Measurements from ENCODE around the gene CYP4F22. TPM values are rescaled to one million over a fixed set of nuclear protein-coding genes. Genes with fewer than 3 reads are reported as not detected.
"Not testable (repeated sequence)": the region's sequence is repeated elsewhere in the genome, so short reads cannot be mapped to it uniquely, and the experiment has no call there.

The CYP4F22 gene
- total RNA-seq, 1 donor from 2014 or later: not detected

- ATAC-seq; DNase-seq (ENCODE audit: missing footprints); intact Hi-C loops (cut with DNase I): not testable (repeated sequence)
Observed at GRCh38 chr19:15485768-15486167, 22.6 kb upstream of the CYP4F22 start.

- DNase-seq (ENCODE audit: missing footprints) (no peak), ATAC-seq (no peak)
- intact Hi-C loops (cut with DNase I): no loop called here
Observed at GRCh38 chr19:15487038-15487437, 21.3 kb upstream of the CYP4F22 start.

GRCh38 chr19:15488489-15489226 lies 19.7 kb upstream of the CYP4F22 start:
- DNase-seq (ENCODE audit: missing footprints) (peak; percentile 68), ATAC-seq (peak; percentile 93)
- intact Hi-C loops (cut with DNase I): no loop called here

DNA sequence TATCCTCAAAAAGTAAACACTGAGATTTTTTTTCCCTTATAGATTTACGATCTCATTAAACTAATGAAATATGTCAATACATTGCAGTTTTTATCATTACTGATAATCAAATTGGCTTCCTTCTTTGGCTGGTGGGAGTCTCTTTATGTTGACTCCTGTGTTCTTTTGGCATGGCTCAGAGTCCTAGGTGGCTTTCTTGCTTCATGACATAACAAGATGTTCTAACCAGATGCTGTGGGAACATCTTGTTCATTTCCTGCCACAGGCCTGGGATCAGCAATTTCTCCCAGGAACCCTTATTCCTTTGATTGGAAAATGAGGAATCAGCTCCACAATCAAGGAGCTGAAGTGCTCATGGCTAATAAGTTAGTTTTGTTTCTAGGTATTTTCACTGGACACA lies 13.2 kb upstream of the CYP4F22 start:
- intact Hi-C loops (cut with DNase I): no loop called here
- DNase-seq (ENCODE audit: missing footprints) (no peak), ATAC-seq (no peak)

DNA sequence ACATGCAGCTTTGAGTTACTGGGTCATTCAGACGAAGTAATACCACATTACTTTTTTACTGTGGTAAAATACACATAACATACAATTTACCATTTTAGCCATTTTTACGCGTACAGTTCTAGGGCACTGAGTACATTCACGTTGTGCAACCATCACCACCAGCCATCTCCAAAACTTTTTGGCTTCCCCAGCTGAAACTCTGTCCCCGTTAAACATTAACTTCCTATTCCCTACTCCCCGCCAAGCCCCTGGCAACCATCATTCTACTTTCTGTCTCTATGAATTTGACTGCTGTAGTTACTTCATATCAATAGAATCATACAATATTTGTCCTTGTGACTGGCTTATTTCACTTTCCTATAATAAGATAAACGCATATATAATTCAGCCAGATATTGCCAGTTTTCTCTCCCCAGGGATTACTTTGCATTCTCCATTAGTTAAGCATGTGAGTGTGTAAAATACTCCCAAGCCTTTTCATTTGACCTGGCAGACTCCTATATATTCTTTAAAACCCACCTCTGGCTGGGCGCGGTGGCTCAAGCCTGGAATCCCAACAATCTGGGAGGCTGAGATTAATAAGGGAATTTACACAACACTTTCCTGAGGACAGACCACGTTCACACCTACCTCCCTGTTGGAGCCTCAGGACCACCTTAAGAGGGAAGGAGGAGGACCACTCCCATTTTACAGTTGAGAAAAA lies 10.0 kb upstream of the CYP4F22 start:
- intact Hi-C loops (cut with DNase I): no loop called here
- ATAC-seq (no peak), DNase-seq (ENCODE audit: missing footprints) (no peak)

GRCh38 chr19:15498910-15499309 lies 9.4 kb upstream of the CYP4F22 start:
- intact Hi-C loops (cut with DNase I): no loop called here
- DNase-seq (ENCODE audit: missing footprints): no peak
- no peak for ATAC-seq

- DNase-seq (ENCODE audit: missing footprints) (no peak), ATAC-seq (no peak)
- intact Hi-C loops (cut with DNase I): no loop called here
Observed at GRCh38 chr19:15501596-15501995, 6.7 kb upstream of the CYP4F22 start.

DNA sequence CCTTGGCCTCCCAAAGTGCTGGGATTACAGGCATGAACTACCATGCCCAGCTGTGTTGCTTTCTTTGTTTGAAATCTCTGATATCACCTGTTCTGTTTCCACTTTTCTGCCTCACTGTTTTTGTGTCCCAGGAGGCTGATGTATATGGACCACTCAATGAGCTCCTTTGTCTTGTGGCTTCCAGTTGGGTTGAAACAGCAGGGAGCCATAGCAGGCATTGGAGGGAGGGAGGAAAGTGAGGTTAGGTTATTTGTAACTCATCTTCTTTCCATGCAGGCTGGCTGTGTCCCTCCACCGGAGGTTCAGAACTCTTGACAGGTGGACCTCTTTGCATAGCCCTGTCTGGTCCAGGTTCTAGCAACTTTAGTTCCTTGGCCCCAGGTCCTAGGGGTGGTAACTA lies 6.1 kb upstream of the CYP4F22 start:
- intact Hi-C loops (cut with DNase I): no loop called here
- no peak for ATAC-seq
- no peak for DNase-seq (ENCODE audit: missing footprints)

DNA sequence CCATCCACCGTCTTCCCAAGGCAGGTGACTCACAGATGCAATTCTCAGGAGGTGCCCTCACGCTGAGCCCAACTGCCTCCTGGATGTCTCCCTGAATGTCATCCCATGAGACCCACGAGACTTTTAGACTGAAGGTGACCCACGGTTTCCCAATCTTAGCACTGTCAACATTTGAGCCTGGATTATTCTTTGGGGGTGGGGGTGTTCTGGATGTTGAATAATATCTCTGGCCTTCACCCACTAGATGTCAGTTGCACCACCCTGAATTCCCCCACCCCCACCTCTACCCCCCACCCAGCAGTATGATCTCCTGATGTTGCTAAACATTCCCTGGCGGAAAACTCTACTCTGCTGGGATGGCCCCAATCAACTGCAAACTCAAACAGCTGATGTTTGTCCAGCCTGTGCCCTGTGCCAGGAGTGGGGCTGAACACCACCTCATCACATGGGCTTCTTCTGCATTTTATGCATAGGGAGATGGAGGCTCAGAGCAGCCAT lies 2.2 kb upstream of the CYP4F22 start:
- no peak for ATAC-seq
- intact Hi-C loops (cut with DNase I): no loop called here
- DNase-seq (ENCODE audit: missing footprints): no peak

GRCh38 chr19:15507068-15508034 lies 974 bp upstream of the CYP4F22 start:
- DNase-seq (ENCODE audit: missing footprints) (no peak), ATAC-seq (no peak)
- intact Hi-C loops (cut with DNase I): no loop called here

DNA sequence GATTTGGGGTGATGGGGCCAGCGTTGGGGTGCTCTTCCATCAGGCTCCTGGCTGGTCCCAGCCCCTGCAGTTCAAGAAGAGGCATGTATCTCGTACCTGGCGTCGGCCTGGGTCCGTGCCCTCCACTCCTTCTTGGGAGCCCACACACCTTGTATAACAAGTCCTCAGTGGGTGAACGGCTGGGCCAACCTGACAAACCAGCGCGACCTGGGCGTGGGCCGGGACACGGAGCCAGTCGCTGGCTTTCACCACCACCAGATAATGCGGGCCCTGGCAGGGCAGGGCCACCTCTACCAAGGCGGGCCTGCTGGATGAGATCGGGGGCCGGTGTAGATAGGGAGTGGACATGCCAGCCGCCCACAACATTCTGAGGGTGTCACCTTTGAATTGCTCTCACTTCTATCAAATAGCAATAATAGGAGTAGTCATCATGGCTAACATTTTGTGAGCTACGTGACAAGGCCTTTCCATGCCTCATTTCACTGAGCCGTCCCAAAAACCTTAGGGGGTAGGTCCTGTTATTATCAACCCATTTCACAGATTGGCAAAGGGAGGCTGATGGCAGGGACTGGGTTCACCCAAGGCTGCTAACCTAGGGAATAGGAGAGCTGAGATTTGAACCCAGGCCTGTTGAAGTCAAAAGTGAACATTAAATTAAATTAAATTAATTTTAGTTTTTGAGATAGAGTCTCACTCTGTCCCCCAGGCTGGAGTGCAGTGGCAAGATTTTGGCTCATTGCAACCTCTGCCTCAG lies 3.5 kb downstream of the CYP4F22 start:
- DNase-seq (ENCODE audit: missing footprints) (no peak), ATAC-seq (no peak)
- intact Hi-C loops (cut with DNase I): no loop called here

- ATAC-seq; intact Hi-C loops (cut with DNase I): not testable (repeated sequence)
Observed at GRCh38 chr19:15515227-15515625, 6.9 kb downstream of the CYP4F22 start.

GRCh38 chr19:15516363-15516762 lies 8.0 kb downstream of the CYP4F22 start:
- DNase-seq (ENCODE audit: missing footprints): no peak
- intact Hi-C loops (cut with DNase I): no loop called here

More at GRCh38 chr19:15515227-15515625, 6.9 kb downstream of the CYP4F22 start:
- DNase-seq (ENCODE audit: missing footprints): not testable (repeated sequence)

GRCh38 chr19:15517778-15518177 lies 9.5 kb downstream of the CYP4F22 start:
- DNase-seq (ENCODE audit: missing footprints) (no peak), ATAC-seq (no peak)
- intact Hi-C loops (cut with DNase I): no loop called here

More at GRCh38 chr19:15516363-15516762, 8.0 kb downstream of the CYP4F22 start:
- no peak for ATAC-seq

DNA sequence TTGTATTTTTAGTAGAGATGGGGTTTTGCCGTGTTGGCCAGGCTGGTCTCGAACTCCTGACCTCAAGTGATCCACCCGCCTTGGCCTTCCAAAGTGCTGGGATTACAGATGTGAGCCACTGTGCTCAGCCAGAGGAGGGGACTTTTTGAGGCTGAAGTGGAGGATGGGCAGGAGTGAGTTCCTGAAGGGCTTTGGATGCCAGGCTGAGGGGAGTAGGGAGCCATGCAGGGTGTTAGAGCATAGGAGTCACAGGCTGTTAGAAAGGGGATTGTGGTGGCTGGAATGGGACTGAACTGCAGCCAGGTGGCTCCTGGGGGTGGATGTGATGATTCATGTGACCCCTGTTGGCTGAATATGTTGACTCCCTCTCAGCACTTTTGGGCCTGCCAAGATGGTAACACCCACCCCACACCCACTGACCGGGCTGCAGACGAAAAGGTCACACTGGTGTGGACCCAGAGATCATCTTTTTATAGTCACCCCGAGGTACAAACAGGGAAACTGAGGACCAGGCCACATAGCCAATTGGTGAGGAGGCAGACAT lies 11.2 kb downstream of the CYP4F22 start:
- intact Hi-C loops (cut with DNase I): no loop called here
- ATAC-seq (no peak), DNase-seq (ENCODE audit: missing footprints) (no peak)

DNA sequence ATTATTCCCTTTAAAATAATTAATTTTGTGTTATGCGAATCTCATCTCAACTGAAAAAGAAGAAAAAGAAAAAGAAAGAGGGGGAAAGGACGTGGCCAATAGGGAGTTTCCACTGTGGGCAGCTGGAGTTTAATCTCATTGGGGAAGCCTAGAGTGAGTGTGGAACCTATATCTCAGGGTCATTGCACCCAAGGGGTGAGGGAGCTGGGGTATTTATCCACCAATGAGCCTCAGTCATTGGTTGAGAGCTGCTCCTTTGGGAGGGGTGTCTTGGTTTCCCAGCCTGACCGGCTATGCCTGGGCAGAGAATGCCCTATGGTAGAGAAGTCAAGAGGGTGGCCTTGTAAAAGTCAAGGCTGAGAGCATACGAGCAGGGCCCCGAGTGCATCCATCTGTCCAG lies 16.5 kb downstream of the CYP4F22 start:
- DNase-seq (ENCODE audit: missing footprints) (no peak), ATAC-seq (no peak)
- intact Hi-C loops (cut with DNase I): no loop called here

- ATAC-seq (no peak), DNase-seq (ENCODE audit: missing footprints) (no peak)
- intact Hi-C loops (cut with DNase I): no loop called here
Observed at GRCh38 chr19:15525291-15525690, 17.0 kb downstream of the CYP4F22 start.

DNA sequence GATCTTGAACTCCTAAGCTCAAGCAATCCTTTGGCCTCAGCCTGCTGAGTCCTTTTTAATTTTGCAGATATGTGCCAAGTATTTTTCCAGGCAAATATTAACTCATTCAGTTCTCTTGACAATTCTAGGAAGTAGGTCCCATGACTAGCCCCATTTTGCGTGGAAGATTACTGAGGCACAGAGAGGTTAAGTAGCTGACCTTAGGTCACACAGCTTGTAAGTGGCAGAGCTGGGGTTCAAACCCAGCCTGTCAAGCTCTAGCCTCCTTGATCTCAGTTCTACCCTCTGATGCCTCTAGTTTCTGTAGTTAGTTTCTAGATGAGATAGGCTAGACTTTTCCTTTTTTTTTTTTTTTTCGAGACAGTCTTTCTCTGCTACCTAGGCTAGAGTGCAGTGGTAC lies 18.1 kb downstream of the CYP4F22 start:
- intact Hi-C loops (cut with DNase I): no loop called here
- ATAC-seq (no peak), DNase-seq (ENCODE audit: missing footprints) (no peak)
